HG02870 (cell line): ENCODE results near the gene KRIT1.

Experiments
- ATAC-seq: cut with Tn5 transposase; IDR thresholded peaks from one replicate; pipeline ENCODE4 v1.9.1; 2021; ENCODE audit warnings: mild to moderate bottlenecking, moderate library complexity; ENCODE audit not compliant: unreplicated experiment

The KRIT1 gene

GRCh38 chr7:92156990-92157389 lies 88.7 kb downstream of the KRIT1 start:
- no peak for ATAC-seq

GRCh38 chr7:92155108-92155739 lies 90.5 kb downstream of the KRIT1 start:
- ATAC-seq = no peak

GRCh38 chr7:92150450-92151017 lies 95.2 kb downstream of the KRIT1 start:
- ATAC-seq = no peak

GRCh38 chr7:92149736-92150239 lies 95.9 kb downstream of the KRIT1 start:
- ATAC-seq = no peak
